B cell (primary cell): ENCODE data around the gene CEP63. TPM values are rescaled to one million over a fixed set of nuclear protein-coding genes. Genes with fewer than 3 reads are reported as not detected.

Experiments
- ATAC-seq: fragments of 200-7000 bp; cut with Tn5 transposase; one replicate; pipeline ENCODE4 v1.10.0; 2021; ENCODE audit warnings: low read depth, mild to moderate bottlenecking, moderate number of reproducible peaks, moderate library complexity
- CTCF ChIA-PET: fragments of 350-600 bp; sonication (Branson Sonifier 250); formaldehyde crosslinking; loops from one replicate; lab custom pipeline; 2021; ENCODE audit warnings: antibody characterized with exemption, inconsistent platforms; lab: Charles Lee
- POLR2A ChIA-PET: fragments of 350-600 bp; sonication (Branson Sonifier 250); formaldehyde crosslinking; loops from one replicate; lab custom pipeline; 2021; ENCODE audit warnings: antibody characterized with exemption; lab: Charles Lee
- DNase-seq: peaks from one replicate; pipeline ENCODE4 v3.0.0; 2013
- H2AFZ ChIP-seq: 2 replicates; pipeline ENCODE4 v1.6.1; 2012; ENCODE audit warnings: mild to moderate bottlenecking, low read depth, low read length; ENCODE audit not compliant: insufficient read depth, poor library complexity, severe bottlenecking
- H3K27ac ChIP-seq, 2 donors: 1 replicate in 1 of 2; 2 replicates in 1 of 2; pipeline ENCODE4 v1.5.1; 2012 to 2013; ENCODE audit warnings: low read length in 2 of 2, mild to moderate bottlenecking in 2 of 2, moderate library complexity in 1 of 2
- H3K27me3 ChIP-seq, 4 experiments: fragments of 200-600 bp in 1 of 4; sonication (generic) in 1 of 4; replicated peaks in 1 of 4; 1 replicate in 2 of 4; 2 replicates in 2 of 4; pipeline versions ENCODE4 v1.6.1 to v1.7.0; 2013 to 2016; ENCODE audit warnings: low read length in 3 of 4, mild to moderate bottlenecking in 2 of 4, mixed read lengths in 1 of 4, moderate library complexity in 1 of 4; ENCODE audit not compliant: insufficient read depth in 4 of 4, control insufficient read depth in 3 of 4; ENCODE audit errors: control extremely low read depth in 1 of 4
- H3K36me3 ChIP-seq, 2 experiments: replicated peaks in 1 of 2; 1 replicate in 1 of 2; 2 replicates in 1 of 2; pipeline versions ENCODE4 v1.6.1 to v1.7.1; 2013; ENCODE audit warnings: low read length in 1 of 2; ENCODE audit not compliant: insufficient read depth in 2 of 2, control insufficient read depth in 1 of 2; ENCODE audit errors: control extremely low read depth in 1 of 2, extremely low read depth in 1 of 2
- H3K4me1 ChIP-seq, 2 donors: fragments of 200-600 bp in 1 of 2; sonication (generic) in 1 of 2; 1 replicate in 1 of 2; 2 replicates in 1 of 2; pipeline versions ENCODE4 v1.5.1 to v1.6.1; 2013 to 2017; ENCODE audit warnings: low read length in 2 of 2; ENCODE audit not compliant: control insufficient read depth in 2 of 2, insufficient read depth in 2 of 2
- H3K4me2 ChIP-seq: replicated peaks from 2 replicates; pipeline ENCODE3; 2012; ENCODE audit warnings: mild to moderate bottlenecking, low read depth, low read length; ENCODE audit not compliant: poor library complexity, severe bottlenecking
- H3K4me3 ChIP-seq, 5 experiments: fragments of 200-600 bp in 1 of 5; sonication (generic) in 1 of 5; 1 replicate in 3 of 5; 2 replicates in 2 of 5; pipeline versions ENCODE4 v1.5.1 to v1.7.0; 2011 to 2016; ENCODE audit warnings: low read length in 4 of 5, mild to moderate bottlenecking in 4 of 5, low read depth in 2 of 5, control low read depth in 1 of 5, moderate library complexity in 1 of 5; ENCODE audit not compliant: insufficient read depth in 1 of 5; ENCODE audit errors: control extremely low read depth in 1 of 5, extremely low read depth in 1 of 5
- H3K79me2 ChIP-seq: fragments of 200-600 bp; sonication (generic); one replicate; pipeline ENCODE4 v1.6.0; 2016; ENCODE audit warnings: low read length; ENCODE audit not compliant: control insufficient read depth, insufficient read depth
- H3K9ac ChIP-seq: fragments of 200-600 bp; sonication (generic); 2 replicates; pipeline ENCODE4 v1.6.1; 2017; ENCODE audit warnings: mild to moderate bottlenecking, low read length, moderate library complexity
- H3K9me3 ChIP-seq, 3 donors: one replicate each; pipeline versions ENCODE4 v1.6.1 to v1.7.1; 2013; ENCODE audit warnings: low read length in 2 of 3; ENCODE audit not compliant: control insufficient read depth in 2 of 3, insufficient read depth in 1 of 3; ENCODE audit errors: control extremely low read depth in 1 of 3
- H4K20me1 ChIP-seq: 2 replicates; pipeline ENCODE4 v1.6.0; 2012; ENCODE audit warnings: mild to moderate bottlenecking, low read length; ENCODE audit not compliant: insufficient read depth, control insufficient read depth, poor library complexity, severe bottlenecking
- H3K27ac Mint-ChIP-seq: one replicate; pipeline ENCODE4 v1.8.0; 2021; ENCODE audit warnings: mixed read lengths
- H3K27me3 Mint-ChIP-seq: one replicate; pipeline ENCODE4 v1.8.0; 2021; ENCODE audit warnings: mixed read lengths
- H3K4me1 Mint-ChIP-seq: one replicate; pipeline ENCODE4 v1.8.0; 2021; ENCODE audit warnings: mixed read lengths
- H3K4me3 Mint-ChIP-seq: one replicate; pipeline ENCODE4 v1.8.0; 2021; ENCODE audit warnings: mixed read lengths
- H3K9me3 Mint-ChIP-seq: one replicate; pipeline ENCODE4 v1.8.0; 2022; ENCODE audit warnings: mixed read lengths; ENCODE audit not compliant: insufficient read depth
- CTCF ChIP-seq: fragments of 200-600 bp; IDR thresholded peaks from one replicate; pipeline ENCODE4 v1.8.0; 2022; ENCODE audit warnings: antibody characterized with exemption, mild to moderate bottlenecking
- EZH2 ChIP-seq: IDR thresholded peaks from 2 replicates; pipeline ENCODE4 v1.6.1; 2012; ENCODE audit warnings: borderline replicate concordance, low read depth, mild to moderate bottlenecking, moderate library complexity, low read length; ENCODE audit not compliant: insufficient read depth, poor library complexity, severe bottlenecking
- WGBS: methylation state at CpG from one replicate; pipeline ENCODE4 v1.1.5; 2013; ENCODE audit warnings: missing lambda C conversion rate; ENCODE audit not compliant: insufficient coverage; 5-methylcytosine and 5-hydroxymethylcytosine counted together
- intact Hi-C: fragments of 100-400 bp; cut with micrococcal nuclease; formaldehyde crosslinking; loops from one replicate; pipeline ENCODE4 v1.10.0; 2022
- polyA plus RNA-seq: library from polyadenylated mRNA; depleted of rRNA; stranded (reverse); fragments of >200 nt; gene quantifications from 2 replicates; pipeline ENCODE4 v1.2.3, GENCODE V29; 2012
- total RNA-seq, 2 donors: library from RNA; stranded (reverse); fragments of 120-200 nt in 1 of 2; gene quantifications; 1 replicate in 1 of 2; 2 replicates in 1 of 2; pipeline versions ENCODE4 v1.2.3 to v1.2.4, GENCODE V29; 2013 to 2022

CEP63 gene
- total and polyA plus RNA-seq, 2 donors (not counting 1 experiment from before 2014, with no cell fraction given): 9.6 to 35.6 TPM

GRCh38 chr3:134605556-134605955 is 119.7 kb downstream of the CEP63 start:
- no peak overlapping the region for H3K4me3 Mint-ChIP-seq

More at GRCh38 chr3:134605556-134605955, 119.7 kb downstream of the CEP63 start:
- H4K20me1 ChIP-seq: no peaks in the 10 kb centered on the region
- Mint-ChIP-seq H3K4me1 (peaks cover 6% of the 10 kb centered on the region), H3K9me3 (no peaks in the 10 kb centered on the region), H3K27ac (no peak overlapping the region), H3K27me3 (peaks cover 3% of the 10 kb centered on the region)
- no peak overlapping the region for H3K27ac ChIP-seq
- no peaks in the 10 kb centered on the region for H3K9me3 ChIP-seq
- CTCF ChIA-PET: no interaction called here
- 58% methylated on average over 6 of the region's 6 CpGs for WGBS
- POLR2A ChIA-PET: no interaction called here
- H3K4me2 ChIP-seq: no peak overlapping the region
- no peak overlapping the region for H3K4me3 ChIP-seq
- ATAC-seq (no peak), DNase-seq (no peak)
- H3K36me3 ChIP-seq: no peaks in the 10 kb centered on the region
- H3K79me2 ChIP-seq: no peaks in the 10 kb centered on the region
- intact Hi-C loops: no loop called here
- no peak overlapping the region for H3K9ac ChIP-seq
- H3K27me3 ChIP-seq: peaks cover 0 to 6% (median 1%) of the 10 kb centered on the region in 4 experiments
- TF ChIP-seq CTCF (no peak), EZH2 (no peak)
- H2AFZ ChIP-seq: no peak overlapping the region
- H3K4me1 ChIP-seq: peaks cover 6 to 7% of the 10 kb centered on the region in 2 donors
